ENCODE results near the gene DNAJC24. TPM values are rescaled to one million over a fixed set of nuclear protein-coding genes. Genes with fewer than 3 reads are reported as not detected.

The DNAJC24 gene
- total RNA-seq, 1 experiment from 2014 or later, result 18.3 TPM

DNA sequence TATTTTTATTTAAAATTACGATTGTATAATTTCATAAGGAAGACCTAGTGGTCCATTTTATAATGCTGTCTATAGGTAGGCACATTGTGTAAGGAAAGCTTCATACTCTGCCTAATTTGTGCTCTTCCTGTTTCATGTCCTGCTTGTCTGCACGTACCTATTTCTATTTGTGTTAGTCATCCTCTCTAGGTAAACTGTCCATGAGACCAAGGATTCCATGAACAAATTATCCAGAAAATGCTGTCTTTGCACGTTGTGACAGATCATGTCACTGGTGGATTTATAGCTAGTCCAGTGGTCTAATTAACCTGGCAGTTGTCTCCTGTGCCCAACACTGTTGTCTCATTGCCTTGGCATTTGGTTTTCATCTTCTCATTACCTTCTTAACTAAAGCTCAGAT is 44.7 kb downstream of the DNAJC24 start (continued):
- TF ChIP-seq, protein P1, sequence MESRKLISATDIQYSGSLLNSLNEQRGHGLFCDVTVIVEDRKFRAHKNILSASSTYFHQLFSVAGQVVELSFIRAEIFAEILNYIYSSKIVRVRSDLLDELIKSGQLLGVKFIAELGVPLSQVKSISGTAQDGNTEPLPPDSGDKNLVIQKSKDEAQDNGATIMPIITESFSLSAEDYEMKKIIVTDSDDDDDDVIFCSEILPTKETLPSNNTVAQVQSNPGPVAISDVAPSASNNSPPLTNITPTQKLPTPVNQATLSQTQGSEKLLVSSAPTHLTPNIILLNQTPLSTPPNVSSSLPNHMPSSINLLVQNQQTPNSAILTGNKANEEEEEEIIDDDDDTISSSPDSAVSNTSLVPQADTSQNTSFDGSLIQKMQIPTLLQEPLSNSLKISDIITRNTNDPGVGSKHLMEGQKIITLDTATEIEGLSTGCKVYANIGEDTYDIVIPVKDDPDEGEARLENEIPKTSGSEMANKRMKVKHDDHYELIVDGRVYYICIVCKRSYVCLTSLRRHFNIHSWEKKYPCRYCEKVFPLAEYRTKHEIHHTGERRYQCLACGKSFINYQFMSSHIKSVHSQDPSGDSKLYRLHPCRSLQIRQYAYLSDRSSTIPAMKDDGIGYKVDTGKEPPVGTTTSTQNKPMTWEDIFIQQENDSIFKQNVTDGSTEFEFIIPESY (IDR thresholded peaks at IDR 0.05; ENCODE audit: extremely low read depth, insufficient replicate concordance, low read length), result no peak
- TF ChIP-seq CEBPB (IDR thresholded peaks at IDR 0.05; ENCODE audit: low read depth) (no peak), FOSL1 (IDR thresholded peaks at IDR 0.05; ENCODE audit: low read depth) (no peak), POLR2A (IDR thresholded peaks at IDR 0.05; ENCODE audit: borderline replicate concordance, extremely low read depth, insufficient read depth, insufficient read length) (no peak), EZH2 (IDR thresholded peaks at IDR 0.05) (no peak), YY1 (IDR thresholded peaks at IDR 0.05; ENCODE audit: extremely low read depth, insufficient replicate concordance, low read depth, low read length) (no peak)

DNA sequence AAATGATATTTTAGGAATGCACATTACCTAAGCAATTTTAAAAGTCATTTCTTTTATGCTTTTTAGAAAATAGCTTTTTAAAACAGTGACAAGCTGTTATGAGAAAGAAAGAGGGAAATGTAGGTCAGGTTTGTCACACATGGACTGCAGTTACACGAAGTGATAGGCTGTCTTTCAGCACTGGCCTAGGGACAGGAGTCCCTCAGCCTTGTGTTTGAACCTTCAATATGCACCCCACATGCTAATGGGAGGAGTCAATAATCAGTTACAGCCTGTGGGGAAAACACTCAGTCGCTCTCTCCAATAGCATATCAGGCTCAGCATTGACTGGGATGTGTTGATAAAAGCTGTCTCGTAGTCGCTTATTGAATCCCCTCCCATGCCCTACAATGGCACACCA is 45.8 kb downstream of the DNAJC24 start:
- no peak for DNase-seq (ENCODE audit: low read depth, low spot score)
- H3K4me2 ChIP-seq (ENCODE audit: low read length), result no peak overlapping the region
- CTCF ChIA-PET, result no interaction called here
- POLR2A ChIA-PET, result no interaction called here
- no peaks in the 10 kb centered on the region for H3K27me3 ChIP-seq (ENCODE audit: insufficient read depth, low read length)
- H3K36me3 ChIP-seq (ENCODE audit: control insufficient read depth in 1 of 2, insufficient read depth in 2 of 2, low read length in 2 of 2), result no peaks in the 10 kb centered on the region
- H3K9ac ChIP-seq (ENCODE audit: low read length), result no peak overlapping the region
- ATAC-seq, result no peak
- H3K4me3 ChIP-seq (replicated peaks in 1 of 2; ENCODE audit: low read depth in 1 of 2, low read length in 2 of 2), result no peak overlapping the region
- no peaks in the 10 kb centered on the region for H3K9me3 ChIP-seq (ENCODE audit: control insufficient read depth in 1 of 2, insufficient read depth in 1 of 2, low read depth in 1 of 2, low read length in 2 of 2)
- no peaks in the 10 kb centered on the region for H3K79me2 ChIP-seq (ENCODE audit: insufficient read depth, low read length)
- intact Hi-C loops (cut with micrococcal nuclease), result loop anchor here (10.0 kb wide), 1 partner anchor 59 kb away; no protein-coding TSS in a partner anchor
- H3K4me1 ChIP-seq (ENCODE audit: control insufficient read depth in 1 of 2, insufficient read depth in 2 of 2, low read length in 2 of 2), result no peaks in the 10 kb centered on the region
- H3K27ac ChIP-seq (ENCODE audit: low read depth, low read length), result no peak overlapping the region
- no peak overlapping the region for H2AFZ ChIP-seq (ENCODE audit: low read depth, low read length, poor library complexity, severe bottlenecking)
- H3K9me2 ChIP-seq (ENCODE audit: insufficient read depth), result no peaks in the 10 kb centered on the region
- no TSS peak for BruUV-seq (replicated peaks)
- no peaks in the 10 kb centered on the region for H4K20me1 ChIP-seq (ENCODE audit: insufficient read depth)
- TF ChIP-seq CEBPB (IDR thresholded peaks at IDR 0.05; ENCODE audit: low read depth) (no peak), POLR2AphosphoS5 (IDR thresholded peaks at IDR 0.05; ENCODE audit: low read depth, low read length) (no peak), ZNF274 (IDR thresholded peaks at IDR 0.05; ENCODE audit: low read depth, low read length) (no peak), JUND (IDR thresholded peaks at IDR 0.05) (no peak), SRF (IDR thresholded peaks at IDR 0.05; ENCODE audit: low read depth) (no peak), TCF7L2 (IDR thresholded peaks at IDR 0.05; ENCODE audit: borderline replicate concordance, extremely low read depth, insufficient read depth, insufficient read length) (no peak), YY1 (IDR thresholded peaks at IDR 0.05; ENCODE audit: extremely low read depth, insufficient replicate concordance, low read depth, low read length) (no peak), ZFX (IDR thresholded peaks at IDR 0.05) (no peak), EZH2phosphoT487 (IDR thresholded peaks at IDR 0.05; ENCODE audit: borderline replicate concordance) (no peak)
- TF ChIP-seq, protein P1 (IDR thresholded peaks at IDR 0.05; ENCODE audit: extremely low read depth, insufficient replicate concordance, low read length), result no peak
- RAD21 ChIA-PET (ENCODE audit: low non-redundant PET in 1 of 2, low total read pairs in 2 of 2, uncharacterized antibody in 2 of 2, unreplicated experiment in 2 of 2), result no interaction called here
